Chondrocyte (in vitro differentiated cells): ENCODE results near the gene LSM14A. TPM values are rescaled to one million over a fixed set of nuclear protein-coding genes. Genes with fewer than 3 reads are reported as not detected.

Experiments used
- DNase-seq: peaks from one replicate; pipeline ENCODE4 v3.0.0; 2021; ENCODE audit warnings: mixed read lengths, low spot score
- H3K27ac Mint-ChIP-seq: one replicate; pipeline ENCODE4 v1.8.0; 2021; ENCODE audit warnings: mild to moderate bottlenecking, moderate library complexity, mixed read lengths; ENCODE audit not compliant: unreplicated experiment
- H3K27me3 Mint-ChIP-seq: 2 replicates; pipeline ENCODE4 v1.8.0; 2021; ENCODE audit warnings: low read depth, mixed read lengths
- H3K36me3 Mint-ChIP-seq: 2 replicates; pipeline ENCODE4 v1.8.0; 2021; ENCODE audit warnings: low read depth, mixed read lengths
- H3K4me1 Mint-ChIP-seq: 2 replicates; pipeline ENCODE4 v1.8.0; 2021; ENCODE audit warnings: low read depth, mild to moderate bottlenecking, mixed read lengths
- H3K4me3 Mint-ChIP-seq: one replicate; pipeline ENCODE4 v1.8.0; 2021; ENCODE audit warnings: mild to moderate bottlenecking, moderate library complexity, mixed read lengths; ENCODE audit not compliant: unreplicated experiment
- H3K9me3 Mint-ChIP-seq: 2 replicates; pipeline ENCODE4 v1.8.0; 2021; ENCODE audit warnings: low read depth, mixed read lengths
- total RNA-seq: library from RNA; stranded (reverse); gene quantifications from 3 replicates; pipeline ENCODE4 v1.2.1, GENCODE V29; 2021
- TF ChIP-seq, protein P1 (sequence below): fragments of 200-600 bp; sonication (generic); IDR thresholded peaks from 2 replicates; pipeline ENCODE4 v1.5.0; 2021; ENCODE audit warnings: antibody characterized with exemption, mild to moderate bottlenecking, moderate library complexity

The LSM14A gene
- total RNA-seq, 1 donor from 2014 or later: 89.4 TPM

DNA sequence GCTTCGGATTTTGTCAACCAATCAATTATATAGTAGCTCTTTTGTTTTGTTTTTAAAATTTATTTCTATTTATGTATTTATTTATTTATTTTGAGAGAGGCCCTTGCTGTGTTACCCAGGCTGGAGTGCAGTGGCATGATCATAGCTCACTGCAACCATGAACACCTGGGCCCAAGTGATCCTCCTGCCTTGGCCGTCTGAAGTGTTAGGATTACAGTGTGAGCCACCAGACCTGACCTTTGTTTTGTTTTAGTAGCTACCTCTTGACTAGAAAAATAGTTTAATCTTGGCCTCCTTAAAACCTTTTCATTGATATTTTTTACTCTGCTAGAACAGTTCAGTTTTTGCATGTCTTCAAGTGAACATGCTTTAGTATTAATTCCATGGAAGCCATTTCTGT is 97.2 kb downstream of the LSM14A start:
- peaks cover 63% of the 10 kb centered on the region for H3K4me1 Mint-ChIP-seq

DNA sequence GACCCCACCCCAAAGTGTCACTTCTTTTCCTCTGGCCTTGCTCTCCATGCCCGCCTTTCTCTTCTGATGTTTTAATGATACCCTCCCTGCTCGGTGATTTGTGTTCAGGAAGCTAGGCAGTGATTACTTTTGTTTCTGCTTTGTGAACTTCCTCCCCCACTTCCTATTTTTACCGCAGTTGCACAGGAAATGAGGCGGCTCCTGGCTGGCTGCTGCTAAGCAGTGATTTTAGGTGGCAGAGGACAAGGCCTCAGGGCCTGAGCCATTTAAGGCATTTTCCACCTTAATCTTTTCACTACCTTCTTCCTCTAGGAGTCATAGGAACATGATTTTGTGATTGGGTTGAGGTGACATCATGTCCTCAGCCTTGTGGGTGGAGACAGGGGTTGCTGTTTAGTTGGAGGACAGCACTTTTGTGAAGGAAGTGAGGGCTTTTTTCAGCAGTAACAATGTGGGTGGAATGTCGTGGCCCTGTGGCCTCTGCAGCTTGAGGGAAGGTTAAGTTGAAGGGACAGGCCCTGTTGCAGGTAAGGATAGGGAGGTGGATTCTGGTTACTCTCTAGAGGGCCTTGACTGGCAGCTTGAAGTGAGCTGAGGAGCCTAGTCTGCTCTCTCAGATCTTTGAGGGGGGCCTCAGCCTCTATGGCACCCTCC is 97.8 kb downstream of the LSM14A start:
- no peak for DNase-seq
- TF ChIP-seq, protein P1, sequence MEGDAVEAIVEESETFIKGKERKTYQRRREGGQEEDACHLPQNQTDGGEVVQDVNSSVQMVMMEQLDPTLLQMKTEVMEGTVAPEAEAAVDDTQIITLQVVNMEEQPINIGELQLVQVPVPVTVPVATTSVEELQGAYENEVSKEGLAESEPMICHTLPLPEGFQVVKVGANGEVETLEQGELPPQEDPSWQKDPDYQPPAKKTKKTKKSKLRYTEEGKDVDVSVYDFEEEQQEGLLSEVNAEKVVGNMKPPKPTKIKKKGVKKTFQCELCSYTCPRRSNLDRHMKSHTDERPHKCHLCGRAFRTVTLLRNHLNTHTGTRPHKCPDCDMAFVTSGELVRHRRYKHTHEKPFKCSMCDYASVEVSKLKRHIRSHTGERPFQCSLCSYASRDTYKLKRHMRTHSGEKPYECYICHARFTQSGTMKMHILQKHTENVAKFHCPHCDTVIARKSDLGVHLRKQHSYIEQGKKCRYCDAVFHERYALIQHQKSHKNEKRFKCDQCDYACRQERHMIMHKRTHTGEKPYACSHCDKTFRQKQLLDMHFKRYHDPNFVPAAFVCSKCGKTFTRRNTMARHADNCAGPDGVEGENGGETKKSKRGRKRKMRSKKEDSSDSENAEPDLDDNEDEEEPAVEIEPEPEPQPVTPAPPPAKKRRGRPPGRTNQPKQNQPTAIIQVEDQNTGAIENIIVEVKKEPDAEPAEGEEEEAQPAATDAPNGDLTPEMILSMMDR: no peak
- H3K9me3 Mint-ChIP-seq: no peaks in the 10 kb centered on the region
- peak overlapping the region; percentile 95 for H3K27ac Mint-ChIP-seq
- H3K4me1 Mint-ChIP-seq: peaks cover 63% of the 10 kb centered on the region
- peaks cover 1% of the 10 kb centered on the region for H3K36me3 Mint-ChIP-seq
- no peaks in the 10 kb centered on the region for H3K27me3 Mint-ChIP-seq
- peak overlapping the region; percentile 32 for H3K4me3 Mint-ChIP-seq

More for the DNA sequence above, 97.2 kb downstream of the LSM14A start:
- H3K4me3 Mint-ChIP-seq: no peak overlapping the region
- TF ChIP-seq, protein P1: no peak
- H3K27ac Mint-ChIP-seq: peak overlapping the region; percentile 95
- H3K27me3 Mint-ChIP-seq: no peaks in the 10 kb centered on the region
- no peak for DNase-seq
- peaks cover 1% of the 10 kb centered on the region for H3K36me3 Mint-ChIP-seq
- H3K9me3 Mint-ChIP-seq: no peaks in the 10 kb centered on the region

DNA sequence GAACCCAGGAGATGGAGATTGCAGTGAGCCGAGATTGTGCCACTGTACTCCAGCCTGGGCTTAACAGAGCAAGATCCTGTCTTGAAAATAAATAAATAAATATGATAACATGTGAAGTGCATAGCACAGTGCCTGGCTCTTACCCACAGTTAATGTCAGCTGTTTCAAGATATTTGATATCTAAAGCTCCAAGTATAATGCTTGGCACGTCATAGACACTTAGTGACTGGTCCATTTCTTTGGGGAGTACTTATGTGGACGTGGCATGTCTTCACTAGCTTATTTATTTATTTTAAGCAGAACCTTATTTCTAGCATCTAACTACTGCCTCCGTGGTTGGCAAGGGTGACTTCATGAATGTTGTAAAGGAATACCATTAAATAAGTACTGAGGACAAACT is 100.8 kb downstream of the LSM14A start:
- no peak overlapping the region for H3K4me3 Mint-ChIP-seq
- peaks cover 77% of the 10 kb centered on the region for H3K4me1 Mint-ChIP-seq
- peaks cover 4% of the 10 kb centered on the region for H3K9me3 Mint-ChIP-seq
- DNase-seq: no peak
- H3K27me3 Mint-ChIP-seq: no peaks in the 10 kb centered on the region
- TF ChIP-seq, protein P1: no peak
- peak overlapping the region; percentile 90 for H3K27ac Mint-ChIP-seq
- H3K36me3 Mint-ChIP-seq: peaks cover 1% of the 10 kb centered on the region

DNA sequence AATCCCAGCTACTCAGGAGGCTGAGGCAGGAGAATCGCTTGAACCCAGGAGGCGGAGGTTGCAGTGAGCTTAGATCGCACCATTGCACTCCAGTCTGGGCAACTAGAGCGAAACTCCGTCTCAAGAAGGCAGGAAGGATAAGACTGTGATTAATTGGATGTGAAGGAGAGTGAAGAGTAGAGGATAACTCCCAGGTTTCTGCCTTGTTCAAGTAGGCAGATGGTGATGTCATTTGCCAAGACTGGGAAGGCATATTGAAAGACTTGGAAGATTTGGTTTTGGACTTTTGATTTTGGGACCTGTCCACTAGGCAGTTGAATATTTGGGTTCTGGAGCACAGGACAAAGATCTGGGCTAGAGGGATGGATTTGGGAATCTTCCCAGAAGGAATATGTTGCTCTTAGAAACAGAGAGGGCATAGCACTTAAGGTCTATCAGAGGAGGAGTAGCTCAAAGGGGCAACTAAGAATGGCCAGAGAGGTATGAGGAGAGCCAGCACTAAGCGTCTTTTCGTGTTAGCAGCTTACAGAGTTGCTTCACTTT is 102.1 kb downstream of the LSM14A start:
- TF ChIP-seq, protein P1: no peak
- Mint-ChIP-seq H3K4me1 (peaks cover 65% of the 10 kb centered on the region), H3K4me3 (peak overlapping the region; percentile 54), H3K27ac (peak overlapping the region; percentile 96), H3K36me3 (peaks cover 1% of the 10 kb centered on the region), H3K27me3 (no peaks in the 10 kb centered on the region), H3K9me3 (peaks cover 4% of the 10 kb centered on the region)
- DNase-seq: no peak

DNA sequence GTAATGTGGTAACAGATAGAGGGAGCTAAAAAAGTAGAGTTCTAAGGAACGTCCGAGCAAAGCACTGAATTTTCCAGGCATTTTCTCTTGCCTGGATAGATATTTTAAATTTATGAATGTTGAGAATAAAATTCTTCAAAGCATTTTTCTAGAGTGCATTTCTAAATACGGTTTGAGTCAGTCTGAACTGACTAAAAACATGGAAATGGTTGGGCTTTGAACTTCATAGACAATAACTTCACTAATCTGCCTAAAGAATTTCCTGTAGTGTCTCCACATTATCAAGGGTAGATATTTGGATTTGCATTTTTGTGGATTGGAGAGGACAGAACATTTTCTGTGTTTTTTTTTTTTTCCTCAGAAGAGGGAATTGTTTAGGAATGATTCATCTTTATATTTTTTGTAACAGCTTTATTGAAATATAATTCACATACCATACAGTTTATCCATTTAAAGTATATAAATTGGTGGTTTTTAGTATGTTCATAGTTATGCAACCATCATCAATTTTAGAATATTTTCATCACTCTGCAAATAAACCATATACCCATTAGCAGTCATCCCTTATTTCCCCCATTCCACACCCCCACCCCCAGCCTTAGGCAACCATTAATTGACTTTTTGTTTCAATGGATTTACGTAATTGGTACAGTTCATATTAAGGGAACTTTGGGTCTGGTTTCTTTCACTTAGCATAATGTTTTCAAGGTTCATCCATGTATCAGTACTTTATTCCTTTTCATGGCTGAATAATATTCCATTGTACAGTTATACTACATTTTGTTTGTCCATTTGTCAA is 102.7 kb downstream of the LSM14A start:
- Mint-ChIP-seq H3K4me1 (peaks cover 58% of the 10 kb centered on the region), H3K27ac (peak overlapping the region; percentile 96), H3K27me3 (no peaks in the 10 kb centered on the region), H3K36me3 (peaks cover 1% of the 10 kb centered on the region), H3K9me3 (peaks cover 4% of the 10 kb centered on the region), H3K4me3 (peak overlapping the region; percentile 54)
- TF ChIP-seq, protein P1: peak; percentile 68
- DNase-seq: no peak
